Epithelial cell of prostate (primary cell): Measurements from ENCODE around the gene HMGN2.
"Not testable (repeated sequence)": the region's sequence is repeated elsewhere in the genome, so short reads cannot be mapped to it uniquely, and the experiment has no call there.

Experiments
- DNase-seq: peaks from one replicate; pipeline ENCODE4 v3.0.0-alpha.2; 2011; ENCODE audit warnings: low read depth, low spot score
- H3K27ac ChIP-seq: fragments of 450-650 bp; 2 replicates; pipeline ENCODE4 v1.5.1; 2017; ENCODE audit warnings: mild to moderate bottlenecking

HMGN2 gene

DNA sequence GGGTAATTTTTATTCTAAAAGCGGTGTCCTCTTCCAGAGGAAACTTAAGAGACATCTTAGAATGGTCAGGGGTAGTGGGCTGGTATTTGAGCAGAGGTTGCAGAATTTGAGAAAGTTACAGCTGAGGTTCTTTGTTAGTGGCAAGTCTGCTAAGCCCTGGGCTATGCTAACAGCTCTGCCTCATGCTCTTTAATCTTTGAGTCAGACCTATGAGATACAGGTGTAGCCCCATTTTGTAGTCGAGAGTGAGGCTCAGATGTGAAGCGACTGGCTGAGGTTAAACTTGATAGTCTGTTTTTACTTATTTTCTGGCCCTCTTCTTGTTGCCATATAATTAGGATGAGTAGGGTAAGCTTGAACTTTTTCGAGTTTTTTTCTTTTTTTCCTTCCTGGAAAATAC, 4.7 kb downstream of the HMGN2 start:
- no peak overlapping the region for H3K27ac ChIP-seq

DNA sequence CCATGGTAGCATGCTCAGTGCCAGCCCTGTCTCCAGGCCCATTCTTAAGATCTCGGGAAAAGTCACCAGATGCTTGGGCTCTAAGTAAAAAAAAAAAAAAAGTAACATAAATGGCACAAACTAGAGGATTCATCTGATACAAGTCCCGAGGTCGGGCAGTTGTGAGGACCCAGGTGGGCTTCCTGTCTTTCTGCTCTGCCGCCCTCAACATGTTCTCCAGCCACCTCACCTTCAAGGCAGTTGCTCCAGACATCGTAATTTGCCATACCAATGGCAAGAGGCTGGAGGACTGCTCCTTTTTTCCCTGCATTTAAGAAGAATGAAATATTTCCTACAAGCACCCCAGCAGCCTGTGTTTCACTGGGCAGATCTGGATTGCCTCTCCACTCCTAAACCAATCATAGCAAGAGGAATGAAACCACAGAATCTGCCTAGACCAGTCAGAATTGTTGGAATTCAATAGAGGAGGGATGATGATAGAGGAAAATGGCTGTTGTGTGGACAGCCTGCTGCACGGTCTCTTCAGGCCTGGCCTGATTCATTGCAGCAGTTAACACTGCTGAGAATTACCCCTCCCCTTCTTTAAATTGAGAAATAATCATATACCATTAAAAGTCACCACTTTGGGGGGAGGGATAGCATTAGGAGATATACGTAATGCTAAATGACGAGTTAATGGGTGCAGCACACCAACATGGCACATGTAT, 5.4 kb downstream of the HMGN2 start:
- no peak for DNase-seq
- H3K27ac ChIP-seq: no peak overlapping the region

More for the DNA sequence above, 4.7 kb downstream of the HMGN2 start:
- DNase-seq: no peak

DNA sequence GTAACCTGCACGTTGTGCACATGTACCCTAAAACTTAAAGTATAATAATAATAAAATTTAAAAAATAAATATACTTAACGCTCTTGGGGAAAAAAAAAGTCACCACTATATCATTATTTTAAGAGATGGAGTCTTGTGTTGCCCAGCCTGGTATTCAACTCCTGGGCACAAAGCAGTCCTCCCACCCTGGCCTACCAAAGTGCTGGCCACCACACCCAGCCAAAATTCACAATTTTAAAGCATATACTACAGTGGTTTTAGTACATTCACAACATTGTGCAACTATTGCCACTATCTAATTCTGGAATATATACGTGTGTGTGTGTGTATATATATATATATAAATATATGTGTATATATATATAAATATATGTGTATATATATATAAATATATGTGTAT, 5.9 kb downstream of the HMGN2 start:
- H3K27ac ChIP-seq: no peak overlapping the region
- DNase-seq: no peak

DNA sequence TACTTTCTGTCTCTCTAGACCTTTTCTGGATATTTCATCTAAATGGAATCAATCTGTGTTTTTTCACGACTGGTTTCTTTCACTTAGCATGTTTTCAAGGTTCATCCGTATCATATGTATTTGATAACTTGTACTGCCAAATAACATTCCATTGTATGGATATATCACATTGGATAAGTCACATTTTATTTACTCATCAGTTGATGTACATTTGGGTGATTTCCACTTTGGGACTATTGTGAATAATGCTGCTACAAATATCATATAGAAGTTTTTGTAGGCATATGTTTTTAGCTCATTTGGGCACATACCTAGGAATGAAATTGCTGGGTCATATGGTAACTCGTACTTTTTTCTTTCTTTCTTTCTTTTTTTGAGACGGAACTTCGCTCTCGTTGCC, 6.7 kb downstream of the HMGN2 start:
- no peak overlapping the region for H3K27ac ChIP-seq
- no peak for DNase-seq

- DNase-seq: no peak
- no peak overlapping the region for H3K27ac ChIP-seq
Measured at GRCh38 chr1:26482921-26483320, 10.7 kb downstream of the HMGN2 start.

DNA sequence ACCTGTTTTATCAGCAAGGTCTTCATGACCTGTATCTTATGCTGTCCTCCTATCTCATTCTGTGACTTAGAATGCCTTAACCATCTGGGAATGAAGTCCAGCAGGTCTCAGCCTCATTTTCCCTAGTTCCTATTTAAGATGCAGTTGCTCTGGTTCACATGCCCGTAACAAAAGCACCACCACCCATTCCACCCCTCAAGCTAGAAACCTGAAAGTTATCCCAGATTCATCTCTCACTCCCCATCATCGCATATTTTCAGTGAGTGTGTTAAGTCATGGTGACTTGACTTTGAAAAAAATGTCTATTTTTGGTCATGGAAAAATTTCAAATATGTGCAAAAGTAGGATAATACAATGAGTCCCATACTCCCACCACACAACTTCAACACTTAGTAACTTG, 11.7 kb downstream of the HMGN2 start:
- DNase-seq: no peak

DNA sequence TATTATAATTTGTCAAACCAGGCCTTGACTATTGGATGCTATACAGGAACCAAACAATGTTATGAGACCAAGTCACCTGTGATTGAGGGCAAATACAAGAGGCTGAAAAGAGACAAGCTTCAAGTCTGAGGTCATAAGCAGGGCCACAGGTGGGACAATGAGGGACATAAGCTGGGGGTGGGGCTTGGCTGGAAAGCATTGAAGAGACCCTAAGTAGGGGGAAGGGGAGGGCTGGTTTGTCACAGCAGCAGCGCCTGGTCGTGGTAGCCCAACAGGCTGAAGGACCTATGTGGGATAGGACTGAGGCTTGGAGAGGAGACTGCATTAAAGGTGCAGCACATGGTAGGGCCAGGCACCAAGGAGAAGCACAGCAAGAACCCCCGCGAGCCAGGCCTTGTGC, 17.9 kb downstream of the HMGN2 start:
- no peak for DNase-seq
- H3K27ac ChIP-seq: no peak overlapping the region

More for the DNA sequence above, 11.7 kb downstream of the HMGN2 start:
- no peak overlapping the region for H3K27ac ChIP-seq

DNA sequence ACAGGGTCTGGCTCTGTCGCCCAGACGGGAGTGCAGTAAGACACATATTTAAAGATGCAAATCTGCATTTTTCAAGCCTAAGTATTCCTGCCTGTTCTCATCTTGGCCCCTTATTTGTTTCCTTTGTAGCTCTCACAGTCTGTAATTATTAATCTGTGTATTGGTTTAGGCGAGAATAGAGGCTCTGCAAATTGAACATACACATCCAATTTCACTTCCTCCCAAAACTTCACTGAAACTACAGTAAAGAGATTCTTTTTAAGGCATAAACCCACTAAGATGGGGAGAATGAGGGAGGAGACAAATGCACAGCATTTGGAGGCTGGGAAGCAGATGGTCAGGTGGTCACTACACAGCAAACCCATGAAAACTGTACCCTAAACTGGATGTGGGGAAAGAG, 21.0 kb downstream of the HMGN2 start:
- no peak for DNase-seq
- no peak overlapping the region for H3K27ac ChIP-seq

GRCh38 chr1:26493938-26494337, 21.7 kb downstream of the HMGN2 start:
- no peak overlapping the region for H3K27ac ChIP-seq
- DNase-seq: no peak

GRCh38 chr1:26496861-26497260, 24.6 kb downstream of the HMGN2 start:
- H3K27ac ChIP-seq: no peak overlapping the region
- no peak for DNase-seq

GRCh38 chr1:26498894-26499293, 26.7 kb downstream of the HMGN2 start:
- no peak for DNase-seq

DNA sequence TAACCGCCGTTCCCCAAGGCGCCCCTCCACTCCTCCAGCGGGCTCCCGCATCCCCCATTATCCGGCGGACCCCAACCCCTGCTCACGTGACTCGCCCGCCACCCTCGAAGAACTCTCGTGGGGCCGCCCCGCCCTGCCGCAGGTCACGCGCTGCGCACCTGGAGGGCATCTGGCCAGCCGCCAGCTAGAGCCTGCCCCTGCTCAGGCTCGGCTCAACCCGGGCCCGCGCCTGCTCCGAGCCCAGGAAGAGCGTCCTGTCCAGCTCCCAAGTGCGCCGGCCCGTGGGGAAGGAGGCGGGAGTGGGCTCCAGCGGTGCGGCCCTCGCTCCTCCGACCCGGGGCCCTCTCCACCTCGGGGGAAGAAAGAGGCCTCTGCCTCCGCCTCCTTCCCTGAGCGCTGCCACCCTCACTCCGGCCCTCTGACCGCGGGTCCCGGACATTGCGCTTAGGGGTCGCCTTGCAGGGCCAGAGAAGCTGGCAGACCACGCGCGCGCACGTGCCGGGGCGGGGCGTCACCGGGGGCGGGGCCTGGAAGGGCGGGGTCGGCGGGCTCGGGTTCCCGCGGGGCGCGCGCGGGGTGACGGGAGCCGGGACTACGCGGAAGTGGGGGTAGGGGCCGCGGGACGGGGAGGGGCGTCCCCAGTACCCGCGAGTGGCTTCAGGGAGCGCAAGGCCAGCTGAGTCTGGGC, 28.4 kb downstream of the HMGN2 start:
- peak overlapping the region; percentile 93 for H3K27ac ChIP-seq
- no peak for DNase-seq

More at GRCh38 chr1:26498894-26499293, 26.7 kb downstream of the HMGN2 start:
- no peak overlapping the region for H3K27ac ChIP-seq

DNA sequence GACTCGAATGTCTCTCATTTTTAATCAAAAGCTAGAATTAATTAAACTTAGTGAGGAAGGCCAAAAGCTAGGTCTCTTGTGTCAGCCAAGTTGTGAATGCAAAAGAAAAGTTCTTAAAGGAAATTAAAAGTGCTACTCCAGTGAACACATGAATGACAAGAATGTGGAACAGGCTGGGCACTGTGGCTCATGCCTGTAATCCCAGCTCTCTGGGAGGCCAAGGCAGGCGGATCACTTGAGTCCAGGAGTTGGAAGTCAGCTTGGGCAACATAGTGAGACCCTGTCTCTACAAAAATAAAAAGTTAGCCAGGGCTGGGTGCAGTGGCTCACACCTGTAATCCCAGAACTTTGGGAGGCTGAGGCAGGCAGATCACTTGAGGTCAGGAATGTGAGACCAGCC, 38.5 kb downstream of the HMGN2 start:
- not testable (repeated sequence) for H3K27ac ChIP-seq, DNase-seq

DNA sequence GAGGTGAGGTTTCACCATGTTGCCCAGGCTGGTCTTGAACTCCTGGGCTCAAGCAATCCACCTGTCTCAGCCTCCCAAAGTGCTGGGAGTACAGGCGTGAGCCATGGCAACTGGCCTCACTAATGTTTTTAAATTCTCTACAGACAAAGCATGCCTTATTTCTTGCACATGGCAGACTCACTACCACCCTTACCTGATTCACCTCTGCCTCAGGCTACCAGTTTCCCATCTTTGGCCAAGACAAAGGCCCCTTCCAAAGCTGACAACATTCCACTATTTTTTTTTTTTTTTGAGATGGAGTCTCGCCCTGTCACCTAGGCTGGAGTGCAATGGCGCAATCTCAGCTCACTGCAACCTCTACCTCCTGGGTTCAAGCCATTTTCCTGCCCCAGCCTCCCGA, 43.6 kb downstream of the HMGN2 start:
- DNase-seq: not testable (repeated sequence)

DNA sequence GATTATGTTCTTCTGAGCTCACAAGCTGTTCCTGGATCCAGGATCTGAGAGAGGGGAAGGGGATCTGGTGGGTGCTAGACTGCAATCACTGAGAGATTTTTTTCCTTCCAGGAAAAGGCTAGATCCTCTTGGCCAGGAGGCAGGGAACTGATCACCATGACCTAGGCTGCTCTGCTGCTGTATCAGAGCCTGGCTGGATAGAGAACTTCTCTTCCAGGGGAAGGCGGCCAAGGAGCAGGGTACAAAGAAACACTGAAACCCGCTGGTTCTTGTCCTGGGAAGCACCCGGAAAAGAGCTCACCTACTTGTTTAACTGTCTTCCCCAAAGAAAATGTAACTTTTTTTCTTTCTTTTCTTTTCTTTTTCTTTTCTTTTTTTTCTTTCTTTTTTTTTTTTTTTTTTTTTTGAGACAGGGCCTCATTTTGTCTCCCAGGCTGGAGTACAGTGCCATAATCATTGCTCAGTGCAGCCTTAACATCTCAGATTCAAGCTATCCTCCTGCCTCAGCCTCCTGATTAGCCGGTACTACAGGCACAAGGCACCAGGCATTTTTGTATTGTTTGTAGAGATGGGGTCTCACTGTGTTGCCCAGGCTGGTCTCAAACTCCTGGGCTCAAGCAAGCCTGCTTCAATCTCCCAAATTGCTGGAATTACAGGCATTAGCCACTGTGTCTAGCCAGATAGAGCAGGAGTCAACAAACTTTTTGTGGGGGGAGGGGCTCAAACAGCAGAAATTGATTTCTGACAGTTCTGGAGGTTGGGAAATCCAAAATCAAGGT, 44.9 kb downstream of the HMGN2 start:
- no peak overlapping the region for H3K27ac ChIP-seq
- DNase-seq: no peak

More for the DNA sequence above, 43.6 kb downstream of the HMGN2 start:
- H3K27ac ChIP-seq: not testable (repeated sequence)

DNA sequence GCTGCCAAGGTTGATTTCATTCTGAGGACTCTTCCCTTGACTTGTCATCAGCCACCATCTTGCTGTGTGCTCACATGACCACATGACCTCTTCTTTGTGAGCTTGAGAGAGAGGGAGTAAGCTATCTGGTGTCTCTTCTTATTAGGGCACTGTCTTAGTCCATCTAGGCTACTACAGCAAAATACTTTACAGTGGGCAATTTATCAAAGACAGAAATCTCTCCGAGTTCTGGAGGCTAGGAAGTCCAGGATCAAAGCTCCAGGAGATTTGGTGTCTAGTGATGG, 45.5 kb downstream of the HMGN2 start:
- DNase-seq: no peak
- no peak overlapping the region for H3K27ac ChIP-seq

DNA sequence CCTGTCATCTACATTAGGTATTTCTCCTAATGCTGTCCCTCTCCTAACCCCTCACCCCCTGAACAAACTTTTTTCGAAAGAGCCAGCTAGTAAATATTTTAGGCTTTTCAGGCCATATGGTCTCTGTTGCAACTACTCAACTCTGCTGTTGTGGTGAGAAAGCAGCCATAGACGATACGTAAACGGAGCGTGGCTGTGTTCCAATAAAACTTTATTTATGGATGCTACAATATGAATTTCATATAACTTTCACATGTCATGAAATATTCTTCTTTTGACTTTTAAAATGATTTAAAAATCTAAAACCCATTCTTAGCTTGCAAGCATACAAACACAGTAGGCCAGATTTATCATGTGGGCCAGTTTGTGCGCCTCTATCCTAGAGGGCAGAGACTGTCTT, 46.1 kb downstream of the HMGN2 start:
- no peak overlapping the region for H3K27ac ChIP-seq
- DNase-seq: no peak

GRCh38 chr1:26520339-26520738, 48.1 kb downstream of the HMGN2 start:
- DNase-seq: no peak
- H3K27ac ChIP-seq: no peak overlapping the region

GRCh38 chr1:26521669-26522030, 49.4 kb downstream of the HMGN2 start:
- DNase-seq: no peak
- H3K27ac ChIP-seq: no peak overlapping the region

- DNase-seq: no peak
- no peak overlapping the region for H3K27ac ChIP-seq
Measured at GRCh38 chr1:26522073-26522472, 49.8 kb downstream of the HMGN2 start.

DNA sequence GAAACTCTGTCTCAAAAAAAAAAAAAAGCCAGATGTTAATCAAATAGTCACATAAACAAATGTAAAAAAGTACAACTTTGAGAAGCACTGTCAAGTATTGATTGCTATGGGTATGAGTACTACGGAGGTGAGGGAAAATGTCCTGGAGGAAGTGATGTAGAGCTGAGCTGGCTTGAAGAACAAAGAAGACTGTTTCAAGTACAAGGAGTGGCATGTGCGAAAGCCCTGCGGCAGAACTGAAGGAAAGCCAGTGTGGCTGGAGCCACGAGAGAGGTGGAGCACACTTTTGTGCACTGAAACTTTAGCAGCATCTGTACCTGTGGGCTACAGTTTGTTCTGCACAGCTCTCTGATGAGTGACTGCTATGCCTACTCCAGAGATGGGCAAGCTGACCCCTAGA, 51.9 kb downstream of the HMGN2 start:
- peak; percentile 87 for DNase-seq
- peak overlapping the region; percentile 64 for H3K27ac ChIP-seq
